ENCODE measurements around the gene MED13L. TPM values are rescaled to one million over a fixed set of nuclear protein-coding genes. Genes with fewer than 3 reads are reported as not detected.
A peak's percentile ranks its signal among the peaks of the same experiment; 100 is the strongest.
"Not testable (repeated sequence)": the region's sequence is repeated elsewhere in the genome, so short reads cannot be mapped to it uniquely, and the experiment has no call there.

The MED13L gene
- total RNA-seq, 1 experiment from 2014 or later: 46.8 TPM

DNA sequence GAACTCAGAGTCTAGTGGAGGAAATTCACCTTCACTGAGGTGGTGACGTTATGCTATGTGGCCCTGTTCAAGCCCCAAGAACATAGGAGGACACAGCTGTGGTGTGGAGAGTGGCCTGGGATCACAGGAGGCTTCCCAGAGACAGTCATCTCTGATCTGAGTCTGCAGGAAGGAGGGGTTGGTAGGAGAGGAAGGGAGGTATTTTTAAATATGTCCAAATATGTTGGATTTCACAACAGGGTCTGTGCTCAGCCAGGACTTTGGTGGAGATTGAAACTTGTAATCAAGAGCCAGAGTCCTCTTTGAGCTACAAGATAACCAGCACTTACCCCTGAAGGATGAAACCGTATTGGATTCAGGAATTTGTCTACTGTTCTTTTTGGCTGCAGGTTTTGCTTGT lies 26.4 kb upstream of the MED13L start:
- DNase-seq (ENCODE audit: low read depth): peak; percentile 12

DNA sequence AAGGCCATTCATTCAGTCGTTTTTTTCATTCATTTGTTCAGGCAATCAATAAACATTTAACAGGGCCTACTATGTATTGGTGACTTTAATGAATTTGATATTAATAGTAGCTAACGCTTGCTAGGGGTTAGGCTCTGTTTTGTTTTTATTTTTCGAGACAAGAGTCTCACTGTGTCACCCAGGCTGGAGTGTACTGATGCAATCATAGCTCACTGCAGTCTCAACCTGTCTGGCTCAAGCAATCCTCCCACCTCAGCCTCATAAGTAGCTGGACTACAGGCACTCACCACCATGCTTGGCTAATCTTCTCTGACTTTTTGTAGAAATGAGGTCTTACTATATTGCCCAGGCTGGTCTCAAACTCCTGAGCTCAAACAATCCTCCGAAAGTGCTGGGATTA lies 25.6 kb upstream of the MED13L start:
- DNase-seq (ENCODE audit: low read depth): no peak

GRCh38 chr12:116302166-116303058 lies 24.9 kb upstream of the MED13L start:
- DNase-seq (ENCODE audit: low read depth): no peak

DNA sequence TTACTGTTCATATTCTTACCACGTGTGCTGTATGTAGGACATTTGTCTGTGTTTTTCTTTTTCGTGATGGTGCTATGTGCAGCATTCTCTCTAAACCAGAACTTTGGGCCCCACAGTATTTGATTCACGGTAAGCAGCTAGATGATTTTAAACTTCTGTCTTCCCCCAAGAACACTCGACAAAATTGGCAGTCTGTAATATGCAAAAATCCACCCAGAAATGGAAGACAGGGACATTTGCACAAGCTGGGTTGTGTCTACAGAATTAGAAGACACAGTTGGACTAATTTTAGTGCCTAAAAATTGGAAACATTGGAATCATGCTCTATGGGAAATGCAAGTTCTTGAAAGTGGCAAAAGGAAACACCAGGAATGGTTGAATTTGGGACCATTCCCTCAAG lies 24.1 kb upstream of the MED13L start:
- DNase-seq (ENCODE audit: low read depth): no peak

GRCh38 chr12:116299665-116300328 lies 22.3 kb upstream of the MED13L start:
- DNase-seq (ENCODE audit: low read depth): peak; percentile 23

GRCh38 chr12:116299064-116299463 lies 21.6 kb upstream of the MED13L start:
- DNase-seq (ENCODE audit: low read depth): no peak

- DNase-seq (ENCODE audit: low read depth): no peak
These were observed 21.1 kb upstream of the MED13L start for GRCh38 chr12:116298578-116298977.

DNA sequence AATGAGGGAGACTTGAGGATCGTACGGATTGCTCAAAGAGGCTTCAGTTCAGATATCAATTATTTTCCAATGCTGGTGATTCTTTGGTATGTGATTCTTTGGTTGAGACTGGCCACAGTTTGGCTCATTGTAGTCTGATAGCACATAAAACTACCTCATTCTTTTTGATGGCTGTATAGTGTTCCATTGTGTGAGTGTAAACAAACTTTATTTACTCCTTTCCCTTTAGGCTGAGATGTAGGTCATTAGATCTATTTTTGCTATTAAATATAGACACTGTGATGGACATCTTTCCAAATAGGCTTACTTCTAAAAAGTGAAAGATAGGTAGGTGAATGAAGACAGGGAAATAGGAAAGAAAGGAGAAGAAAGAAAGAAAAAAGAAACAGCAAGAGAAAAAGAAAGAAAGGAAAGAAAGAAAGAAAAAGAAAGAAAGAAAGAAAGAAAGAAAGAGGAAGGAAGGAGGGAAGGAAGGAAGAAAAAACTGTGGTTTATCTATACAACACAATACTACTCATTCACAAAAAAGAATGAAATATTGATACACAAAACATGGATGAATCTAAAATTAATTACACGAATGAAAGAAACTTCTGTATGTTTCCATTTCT lies 19.8 kb upstream of the MED13L start:
- DNase-seq (ENCODE audit: low read depth): no peak

- no peak for DNase-seq (ENCODE audit: low read depth)
These were observed 18.1 kb upstream of the MED13L start for GRCh38 chr12:116295327-116296263.

DNA sequence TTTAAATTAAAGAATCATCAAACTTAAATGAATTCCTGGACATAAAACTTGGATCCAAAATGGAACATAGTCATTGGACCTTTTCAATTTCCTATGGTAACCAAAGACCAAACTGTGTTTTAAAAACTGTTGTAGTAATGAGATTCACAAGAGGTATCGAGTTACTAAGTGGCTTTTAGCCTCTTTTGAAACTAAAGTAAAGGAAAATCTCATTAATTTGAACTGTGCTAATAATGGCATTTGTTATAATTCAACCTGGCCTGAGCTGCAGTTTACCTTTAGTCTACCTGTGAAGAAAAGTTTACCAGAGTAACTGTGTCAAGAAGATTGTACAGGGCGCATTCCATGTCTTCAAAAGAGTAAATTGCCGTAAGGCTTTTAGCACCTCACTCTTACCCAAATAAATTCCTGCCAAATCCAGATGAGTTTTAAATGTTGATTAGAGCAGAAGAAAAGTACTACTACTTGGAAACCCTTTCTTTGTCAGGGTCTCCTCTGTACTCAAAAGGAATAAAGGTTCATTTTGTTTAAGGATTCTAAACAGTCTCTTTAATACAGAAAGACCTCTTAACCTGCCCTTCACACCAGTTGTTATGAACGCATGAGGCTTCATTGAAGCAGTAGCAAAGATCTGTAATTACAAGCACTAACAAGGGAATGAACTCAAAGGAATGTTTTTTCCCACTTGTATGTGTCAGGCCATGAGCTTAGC lies 17.1 kb upstream of the MED13L start:
- no peak for DNase-seq (ENCODE audit: low read depth)

GRCh38 chr12:116293687-116294453 lies 16.4 kb upstream of the MED13L start:
- no peak for DNase-seq (ENCODE audit: low read depth)

DNA sequence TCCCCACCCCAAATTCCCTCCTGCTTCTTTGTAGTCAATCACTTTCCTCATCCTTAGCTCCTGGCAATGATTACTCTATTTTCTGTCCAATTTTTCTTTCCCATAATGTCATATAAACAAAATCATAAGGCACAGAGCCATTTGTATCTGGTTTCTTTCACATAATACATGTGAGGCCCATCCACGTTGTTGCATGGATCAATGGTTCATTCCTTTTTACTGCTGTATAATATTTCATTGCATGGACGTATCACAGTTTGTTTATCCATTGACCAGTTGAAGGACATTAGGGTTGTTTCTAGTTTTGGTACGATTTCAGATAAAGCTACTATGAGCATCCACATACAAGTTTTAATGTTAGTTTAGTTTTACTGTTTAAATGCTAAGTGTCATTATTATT lies 13.7 kb upstream of the MED13L start:
- no peak for DNase-seq (ENCODE audit: low read depth)

DNA sequence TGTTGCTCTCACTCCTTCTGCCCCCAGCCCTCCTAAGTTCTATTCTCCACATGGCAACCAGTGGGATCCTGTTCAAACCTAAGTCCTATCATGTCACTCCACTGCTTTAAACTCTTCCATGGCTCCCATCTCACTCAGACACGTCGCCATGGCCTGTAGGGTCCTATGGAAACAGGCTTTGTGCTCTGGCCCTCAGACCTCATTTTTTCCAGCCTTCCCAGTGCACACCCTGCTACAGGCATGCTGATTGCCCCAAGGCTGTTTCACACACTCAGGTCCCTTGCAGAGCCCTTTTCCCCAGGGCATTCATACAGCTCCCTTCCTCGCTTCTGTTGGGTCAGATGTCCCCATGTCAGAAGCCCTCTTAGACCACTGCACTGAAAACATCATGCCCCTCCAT lies 11.2 kb upstream of the MED13L start:
- no peak for DNase-seq (ENCODE audit: low read depth)

DNA sequence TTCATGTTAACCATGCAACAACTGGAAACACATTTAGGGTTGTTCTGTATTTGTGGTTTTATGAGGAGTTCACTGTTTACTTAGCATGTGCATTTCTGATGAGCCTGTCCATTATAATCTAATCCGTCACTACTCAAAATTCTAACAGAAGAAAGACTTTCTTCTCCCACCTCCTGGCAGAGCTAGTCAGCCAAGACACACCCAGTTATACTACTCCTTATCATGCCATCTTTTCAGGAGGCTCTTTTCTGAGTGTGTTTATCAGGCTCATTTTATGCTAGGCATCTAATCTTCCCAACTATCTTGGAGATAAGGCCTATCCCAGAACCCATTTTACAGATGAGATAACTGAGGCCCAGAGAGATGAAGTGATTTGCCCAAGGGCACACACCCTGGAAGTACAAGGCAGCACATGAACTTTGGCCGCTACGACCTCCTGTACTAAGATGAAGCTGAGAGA lies 10.4 kb upstream of the MED13L start:
- DNase-seq (ENCODE audit: low read depth): peak; percentile 37

- no peak for DNase-seq (ENCODE audit: low read depth)
These were observed 6.9 kb upstream of the MED13L start for GRCh38 chr12:116284396-116284795.

DNA sequence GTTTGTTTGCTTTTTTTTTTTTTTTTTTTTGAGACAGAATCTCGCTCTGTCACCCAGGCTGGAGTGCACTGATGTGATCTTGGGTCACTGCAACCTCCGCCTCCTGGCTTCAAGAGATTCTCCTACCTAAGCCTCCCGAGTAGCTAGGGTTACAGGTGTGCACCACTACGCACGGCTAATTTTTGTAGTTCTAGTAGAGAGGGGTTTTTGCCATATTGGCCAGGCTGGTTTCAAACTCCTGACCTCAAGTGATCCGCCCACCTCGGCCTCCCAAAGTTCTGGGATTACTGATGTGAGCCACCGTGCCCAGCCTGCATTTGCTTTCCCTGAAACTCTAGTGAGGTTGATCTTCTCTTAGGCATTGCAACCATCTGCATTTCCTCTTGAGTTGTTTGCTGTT lies 6.4 kb upstream of the MED13L start:
- DNase-seq (ENCODE audit: low read depth): not testable (repeated sequence)

GRCh38 chr12:116282371-116283286 lies 5.1 kb upstream of the MED13L start:
- DNase-seq (ENCODE audit: low read depth): no peak

DNA sequence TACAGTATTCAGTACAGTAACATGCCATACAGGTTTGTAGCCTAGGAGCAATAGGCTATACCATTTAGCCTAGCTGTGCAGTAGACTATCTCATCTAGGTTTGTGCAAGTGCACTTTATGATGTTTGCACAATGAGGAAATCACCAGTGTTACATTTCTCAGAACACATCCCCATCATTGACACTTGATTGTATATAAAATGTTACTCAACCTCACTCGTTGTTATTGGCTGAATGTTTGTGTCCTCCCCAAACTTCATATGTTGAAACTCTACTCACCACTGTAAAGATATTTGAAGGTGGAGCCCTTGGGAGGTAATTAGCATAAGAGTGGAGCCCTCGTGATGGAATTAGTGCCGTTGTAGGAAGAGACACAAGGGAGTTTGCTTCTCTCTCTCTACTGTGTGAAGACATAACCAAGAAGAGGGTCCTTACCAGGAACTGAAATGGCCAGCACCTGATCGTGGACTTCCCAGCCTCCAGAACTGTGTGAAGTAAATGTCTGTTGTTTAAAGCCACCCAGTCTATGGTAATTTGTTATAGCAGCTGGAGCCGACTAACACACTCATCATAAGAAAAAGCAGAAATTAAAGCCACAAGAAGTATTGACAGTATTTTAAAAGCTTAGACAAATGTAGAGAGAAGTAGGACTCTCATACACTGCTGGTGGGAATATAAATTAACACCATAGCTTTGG lies 3.2 kb upstream of the MED13L start:
- DNase-seq (ENCODE audit: low read depth): no peak
